Type B pancreatic cell (in vitro differentiated cells): ENCODE measurements around the gene TRIAP1. TPM values are rescaled to one million over a fixed set of nuclear protein-coding genes. Genes with fewer than 3 reads are reported as not detected.

ENCODE experiments used
- DNase-seq: peaks from one replicate; pipeline ENCODE4 v3.0.0; 2021; ENCODE audit warnings: mixed read lengths; ENCODE audit not compliant: unreplicated experiment; ENCODE audit errors: extremely low spot score
- H3K27ac Mint-ChIP-seq: 2 replicates; pipeline ENCODE4 v1.8.0; 2021; ENCODE audit warnings: mild to moderate bottlenecking, mixed read lengths
- H3K27me3 Mint-ChIP-seq: 2 replicates; pipeline ENCODE4 v1.8.0; 2021; ENCODE audit warnings: mixed read lengths
- H3K36me3 Mint-ChIP-seq: 2 replicates; pipeline ENCODE4 v1.8.0; 2021; ENCODE audit warnings: mixed read lengths
- H3K4me1 Mint-ChIP-seq: one replicate; pipeline ENCODE4 v1.8.0; 2021; ENCODE audit warnings: mixed read lengths; ENCODE audit not compliant: unreplicated experiment
- H3K4me3 Mint-ChIP-seq: 2 replicates; pipeline ENCODE4 v1.8.0; 2021; ENCODE audit warnings: mild to moderate bottlenecking, mixed read lengths
- H3K9me3 Mint-ChIP-seq: 2 replicates; pipeline ENCODE4 v1.8.0; 2021; ENCODE audit warnings: mixed read lengths
- total RNA-seq: library from RNA; stranded (reverse); gene quantifications from 2 replicates; pipeline ENCODE4 v1.2.1, GENCODE V29; 2021; ENCODE audit warnings: low replicate concordance
- TF ChIP-seq, protein P1 (sequence below): fragments of 200-600 bp; sonication (generic); conservative IDR thresholded peaks from 2 replicates; pipeline ENCODE4 v1.5.0; 2021; ENCODE audit warnings: antibody characterized with exemption, mild to moderate bottlenecking

TRIAP1 gene
- total RNA-seq, 1 donor from 2014 or later, result 46.6 TPM

DNA sequence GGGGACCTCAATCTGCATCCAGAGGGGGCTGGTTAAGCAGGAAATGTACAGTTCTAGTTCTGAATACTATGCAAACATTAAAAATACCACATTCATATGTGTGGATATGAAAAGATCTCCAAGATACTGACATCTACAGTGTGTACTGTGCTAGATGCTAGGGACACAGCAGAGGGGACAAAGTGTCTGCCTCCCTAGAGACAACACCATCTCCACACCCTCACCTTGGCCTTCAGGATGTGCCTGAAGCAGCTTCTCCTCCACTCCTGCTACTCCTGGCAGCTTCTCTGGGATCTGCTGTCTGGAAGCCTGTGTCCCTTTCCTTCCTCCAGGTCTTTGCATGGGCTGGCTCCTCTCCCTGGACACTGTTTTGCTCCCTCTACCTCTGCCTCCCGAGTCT lies 34.0 kb upstream of the TRIAP1 start:
- TF ChIP-seq, protein P1, sequence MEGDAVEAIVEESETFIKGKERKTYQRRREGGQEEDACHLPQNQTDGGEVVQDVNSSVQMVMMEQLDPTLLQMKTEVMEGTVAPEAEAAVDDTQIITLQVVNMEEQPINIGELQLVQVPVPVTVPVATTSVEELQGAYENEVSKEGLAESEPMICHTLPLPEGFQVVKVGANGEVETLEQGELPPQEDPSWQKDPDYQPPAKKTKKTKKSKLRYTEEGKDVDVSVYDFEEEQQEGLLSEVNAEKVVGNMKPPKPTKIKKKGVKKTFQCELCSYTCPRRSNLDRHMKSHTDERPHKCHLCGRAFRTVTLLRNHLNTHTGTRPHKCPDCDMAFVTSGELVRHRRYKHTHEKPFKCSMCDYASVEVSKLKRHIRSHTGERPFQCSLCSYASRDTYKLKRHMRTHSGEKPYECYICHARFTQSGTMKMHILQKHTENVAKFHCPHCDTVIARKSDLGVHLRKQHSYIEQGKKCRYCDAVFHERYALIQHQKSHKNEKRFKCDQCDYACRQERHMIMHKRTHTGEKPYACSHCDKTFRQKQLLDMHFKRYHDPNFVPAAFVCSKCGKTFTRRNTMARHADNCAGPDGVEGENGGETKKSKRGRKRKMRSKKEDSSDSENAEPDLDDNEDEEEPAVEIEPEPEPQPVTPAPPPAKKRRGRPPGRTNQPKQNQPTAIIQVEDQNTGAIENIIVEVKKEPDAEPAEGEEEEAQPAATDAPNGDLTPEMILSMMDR, result no peak
- peaks cover 17% of the 10 kb centered on the region for H3K4me1 Mint-ChIP-seq
- H3K27me3 Mint-ChIP-seq, result no peaks in the 10 kb centered on the region
- peaks cover 8% of the 10 kb centered on the region for H3K36me3 Mint-ChIP-seq
- DNase-seq, result no peak
- H3K27ac Mint-ChIP-seq, result peak overlapping the region; percentile 91
- H3K9me3 Mint-ChIP-seq, result no peaks in the 10 kb centered on the region
- H3K4me3 Mint-ChIP-seq, result no peak overlapping the region

DNA sequence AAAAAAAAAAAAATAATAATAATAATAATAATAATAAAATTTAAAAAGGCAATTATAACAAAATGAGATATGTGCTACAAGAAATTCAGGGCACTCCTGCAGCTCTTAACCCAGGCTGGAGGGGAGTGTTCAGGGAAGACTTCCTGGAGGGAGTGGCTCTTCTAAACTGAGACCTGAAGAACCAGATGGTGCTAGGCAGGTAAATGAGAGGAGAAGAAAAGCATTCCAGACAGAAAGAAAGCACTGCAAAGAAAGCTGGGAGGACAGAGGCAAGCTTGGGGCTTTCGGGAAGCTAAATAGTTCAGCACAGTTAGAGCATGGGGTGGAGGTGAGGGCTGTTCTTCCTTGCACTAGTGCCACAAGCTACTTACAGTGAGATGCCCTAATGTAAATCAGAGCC lies 33.3 kb upstream of the TRIAP1 start:
- peaks cover 23% of the 10 kb centered on the region for H3K4me1 Mint-ChIP-seq
- peak overlapping the region; percentile 91 for H3K27ac Mint-ChIP-seq
- no peaks in the 10 kb centered on the region for H3K9me3 Mint-ChIP-seq
- H3K36me3 Mint-ChIP-seq, result peaks cover 8% of the 10 kb centered on the region
- H3K4me3 Mint-ChIP-seq, result peak overlapping the region; percentile 59
- no peak for DNase-seq
- TF ChIP-seq, protein P1, result no peak
- H3K27me3 Mint-ChIP-seq, result no peaks in the 10 kb centered on the region

DNA sequence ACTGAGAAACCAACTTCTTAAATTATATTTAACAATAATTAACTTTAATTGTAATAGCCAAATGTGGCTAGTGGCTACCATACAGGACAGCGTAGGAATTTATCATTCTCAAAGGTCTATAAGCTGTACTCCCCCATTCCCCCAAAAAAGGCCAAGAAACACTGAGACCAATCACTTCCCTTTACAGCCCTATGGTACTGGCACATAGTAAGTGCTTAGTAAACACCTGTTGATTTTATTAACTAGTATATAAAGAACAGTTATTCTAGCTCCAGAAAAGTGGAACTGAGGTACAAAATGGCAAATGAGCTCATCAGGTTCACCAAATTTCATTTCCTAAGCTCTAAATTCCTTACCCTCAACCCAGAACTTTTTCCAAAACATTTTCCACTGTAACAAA lies 29.5 kb upstream of the TRIAP1 start:
- Mint-ChIP-seq H3K36me3 (peaks cover 4% of the 10 kb centered on the region), H3K4me3 (no peak overlapping the region), H3K4me1 (peaks cover 26% of the 10 kb centered on the region), H3K9me3 (no peaks in the 10 kb centered on the region), H3K27me3 (no peaks in the 10 kb centered on the region), H3K27ac (peak overlapping the region; percentile 89)
- TF ChIP-seq, protein P1, result no peak
- DNase-seq, result no peak

DNA sequence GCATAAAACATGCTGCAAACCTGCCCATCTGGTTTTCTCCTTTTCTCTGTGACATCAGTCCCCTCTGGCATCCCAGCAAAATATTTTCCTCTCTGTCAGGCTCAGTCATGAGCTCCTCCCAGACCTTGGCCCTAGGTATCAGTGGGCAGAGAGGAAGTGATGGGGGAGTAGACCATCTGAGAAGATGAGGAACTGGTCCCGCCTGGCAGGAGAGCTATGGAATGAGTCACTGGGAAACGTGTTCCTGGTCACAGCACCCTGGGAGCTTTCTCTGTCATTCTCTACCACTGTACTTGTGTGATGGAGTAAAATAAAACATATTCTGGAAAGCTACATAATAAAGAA lies 28.4 kb upstream of the TRIAP1 start:
- peaks cover 26% of the 10 kb centered on the region for H3K4me1 Mint-ChIP-seq
- no peaks in the 10 kb centered on the region for H3K27me3 Mint-ChIP-seq
- H3K9me3 Mint-ChIP-seq, result no peaks in the 10 kb centered on the region
- peak overlapping the region; percentile 49 for H3K4me3 Mint-ChIP-seq
- TF ChIP-seq, protein P1, result no peak
- peaks cover 5% of the 10 kb centered on the region for H3K36me3 Mint-ChIP-seq
- H3K27ac Mint-ChIP-seq, result peak overlapping the region; percentile 93
- no peak for DNase-seq

DNA sequence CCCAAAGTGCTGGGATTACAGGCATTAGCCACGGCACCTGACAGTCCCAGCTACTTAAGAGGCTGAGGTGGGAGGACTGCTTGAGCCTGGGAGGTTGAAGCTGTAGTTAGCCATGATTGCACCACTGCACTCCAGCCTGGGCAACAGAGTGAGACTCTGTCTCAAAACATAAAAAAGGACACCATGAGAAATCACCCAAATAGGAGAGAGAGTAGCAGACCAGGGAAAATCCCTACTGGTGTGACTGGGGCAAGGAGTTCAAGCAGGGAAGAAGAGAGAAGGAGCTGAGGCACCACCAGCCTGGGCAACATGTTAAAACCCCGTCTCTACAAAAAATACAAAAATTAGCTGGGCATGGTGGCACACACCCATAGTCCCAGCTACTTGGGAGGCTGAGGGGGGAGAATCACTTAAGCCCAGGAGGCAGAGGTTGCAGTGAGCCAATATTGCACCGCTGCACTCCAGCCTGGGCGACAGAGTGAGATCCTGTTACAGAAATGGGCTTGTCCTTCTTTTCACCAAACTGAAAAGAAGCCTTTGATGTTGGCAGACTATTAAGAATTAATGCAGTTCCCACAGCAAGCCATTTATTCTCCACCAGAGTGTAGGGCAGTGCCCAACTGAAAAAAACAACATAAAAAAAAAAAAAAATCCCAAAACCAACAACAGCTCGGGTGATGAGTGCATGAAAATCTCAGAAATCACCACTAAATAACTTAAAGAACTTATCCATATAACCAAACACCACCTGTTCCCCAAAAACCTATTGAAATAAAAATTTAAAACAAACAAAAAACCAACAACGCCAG lies 27.8 kb upstream of the TRIAP1 start:
- peaks cover 24% of the 10 kb centered on the region for H3K4me1 Mint-ChIP-seq
- peak overlapping the region; percentile 93 for H3K27ac Mint-ChIP-seq
- H3K4me3 Mint-ChIP-seq, result peak overlapping the region; percentile 49
- no peak for DNase-seq
- H3K9me3 Mint-ChIP-seq, result no peaks in the 10 kb centered on the region
- peaks cover 4% of the 10 kb centered on the region for H3K36me3 Mint-ChIP-seq
- TF ChIP-seq, protein P1, result no peak
- H3K27me3 Mint-ChIP-seq, result no peaks in the 10 kb centered on the region
